Skin of body (tissue), 2 donors: ENCODE data around the gene NCF4. TPM values are rescaled to one million over a fixed set of nuclear protein-coding genes. Genes with fewer than 3 reads are reported as not detected.

ENCODE experiments used
- DNase-seq: peaks from one replicate; lab custom pipeline; 2025; lab: John Stamatoyannopoulos, UW
- total RNA-seq: library from RNA; depleted of rRNA; stranded (reverse); fragments of >200 nt; gene quantifications from one replicate; pipeline ENCODE4 v1.2.3, GENCODE V29; 2014

Gene NCF4
- total RNA-seq, 1 donor from 2014 or later: 10.2 TPM

- DNase-seq: no peak
Measured at GRCh38 chr22:36864454-36865215, 3.8 kb downstream of the NCF4 start.

GRCh38 chr22:36865346-36865745, 4.5 kb downstream of the NCF4 start:
- DNase-seq: no peak

- no peak for DNase-seq
Measured at GRCh38 chr22:36867695-36868094, 6.9 kb downstream of the NCF4 start.

GRCh38 chr22:36868546-36869181, 7.9 kb downstream of the NCF4 start:
- DNase-seq: no peak

GRCh38 chr22:36870250-36870649, 9.4 kb downstream of the NCF4 start:
- no peak for DNase-seq

GRCh38 chr22:36871669-36872081, 10.9 kb downstream of the NCF4 start:
- no peak for DNase-seq

- DNase-seq: no peak
Measured at GRCh38 chr22:36872084-36872483, 11.3 kb downstream of the NCF4 start.

GRCh38 chr22:36872866-36873498, 12.2 kb downstream of the NCF4 start:
- DNase-seq: no peak

GRCh38 chr22:36873614-36874308, 13.0 kb downstream of the NCF4 start:
- peak; percentile 23 for DNase-seq

GRCh38 chr22:36874309-36874696, 13.5 kb downstream of the NCF4 start:
- no peak for DNase-seq

GRCh38 chr22:36874736-36875135, 13.9 kb downstream of the NCF4 start:
- no peak for DNase-seq

- no peak for DNase-seq
Measured at GRCh38 chr22:36875741-36876140, 14.9 kb downstream of the NCF4 start.

GRCh38 chr22:36879775-36880174, 19.0 kb downstream of the NCF4 start:
- no peak for DNase-seq

GRCh38 chr22:36881504-36882245, 20.9 kb downstream of the NCF4 start:
- DNase-seq: no peak

GRCh38 chr22:36884349-36885158, 23.7 kb downstream of the NCF4 start:
- DNase-seq: no peak

- no peak for DNase-seq
Measured at GRCh38 chr22:36885474-36885873, 24.7 kb downstream of the NCF4 start.

- no peak for DNase-seq
Measured at GRCh38 chr22:36886016-36886415, 25.2 kb downstream of the NCF4 start.

- no peak for DNase-seq
Measured at GRCh38 chr22:36887162-36887561, 26.4 kb downstream of the NCF4 start.

GRCh38 chr22:36891646-36892045, 30.8 kb downstream of the NCF4 start:
- DNase-seq: no peak

- DNase-seq: no peak
Measured at GRCh38 chr22:36892292-36892691, 31.5 kb downstream of the NCF4 start.
